PC-3 (cell line): ENCODE data around the gene SMG7. TPM values are rescaled to one million over a fixed set of nuclear protein-coding genes. Genes with fewer than 3 reads are reported as not detected.

Experiments
- ATAC-seq: fragments of 200-7000 bp; cut with Tn5 transposase; 2 replicates; pipeline ENCODE4 v1.9.1; 2020; ENCODE audit warnings: mild to moderate bottlenecking, moderate library complexity
- BruUV-seq: library from RNA; stranded (reverse); fragments of 400-500 nt; replicated peaks from 2 replicates; lab custom pipeline; 2021; lab: Mats Ljungman, UMichigan
- CTCF ChIA-PET: fragments of 300-600 bp; sonication (Branson Sonifier 250); formaldehyde crosslinking; loops from one replicate; lab custom pipeline; 2022; ENCODE audit warnings: antibody characterized with exemption; lab: Charles Lee
- POLR2A ChIA-PET: fragments of 300-600 bp; sonication (Branson Sonifier 250); formaldehyde crosslinking; loops from one replicate; lab custom pipeline; 2022; ENCODE audit warnings: antibody characterized with exemption; ENCODE audit not compliant: unreplicated experiment; lab: Charles Lee
- DNase-seq: peaks from one replicate; pipeline ENCODE4 v3.0.0-alpha.2; 2015
- H2AFZ ChIP-seq: fragments of 300-600 bp; sonication (generic); 2 replicates; pipeline ENCODE4 v1.6.0; 2016; ENCODE audit warnings: antibody characterized with exemption, low read length
- H3F3A ChIP-seq: fragments of 300-600 bp; sonication (generic); one replicate; pipeline ENCODE4 v1.6.0; 2017; ENCODE audit warnings: antibody characterized with exemption, low read length, control low read depth, mild to moderate bottlenecking; ENCODE audit not compliant: unreplicated experiment
- H3K27ac ChIP-seq: fragments of 300-600 bp; sonication (generic); 2 replicates; pipeline ENCODE4 v1.5.1; 2016; ENCODE audit warnings: mild to moderate bottlenecking, low read length
- H3K27me3 ChIP-seq: fragments of 300-600 bp; sonication (generic); 2 replicates; pipeline ENCODE4 v1.6.1; 2016; ENCODE audit warnings: low read length, mixed read lengths
- H3K36me3 ChIP-seq: fragments of 300-600 bp; sonication (generic); 2 replicates; pipeline ENCODE4 v1.6.1; 2016; ENCODE audit warnings: low read depth, mixed run types, low read length, mixed read lengths
- H3K4me1 ChIP-seq: fragments of 300-600 bp; sonication (generic); 2 replicates; pipeline ENCODE4 v1.5.1; 2016; ENCODE audit warnings: low read length; ENCODE audit not compliant: insufficient read depth
- H3K4me2 ChIP-seq: fragments of 300-600 bp; sonication (generic); 2 replicates; pipeline ENCODE4 v1.6.0; 2016; ENCODE audit warnings: low read length
- H3K4me3 ChIP-seq: fragments of 300-600 bp; sonication (generic); 2 replicates; pipeline ENCODE4 v1.5.1; 2016; ENCODE audit warnings: mild to moderate bottlenecking, low read length, mixed read lengths
- H3K79me2 ChIP-seq: fragments of 300-600 bp; sonication (generic); 2 replicates; pipeline ENCODE4 v1.6.1; 2017; ENCODE audit warnings: low read length, mixed read lengths
- H3K9ac ChIP-seq: fragments of 300-600 bp; sonication (generic); 2 replicates; pipeline ENCODE4 v1.6.0; 2016; ENCODE audit warnings: mild to moderate bottlenecking, low read length
- H3K9me2 ChIP-seq: fragments of 300-600 bp; sonication (generic); replicated peaks from 2 replicates; pipeline ENCODE4 v1.6.1; 2016; ENCODE audit warnings: mixed run types, low read length, mixed read lengths
- H3K9me3 ChIP-seq: fragments of 300-600 bp; sonication (generic); 2 replicates; pipeline ENCODE4 v1.6.1; 2016; ENCODE audit warnings: low read length, mixed read lengths
- H4K20me1 ChIP-seq: fragments of 300-600 bp; sonication (generic); 2 replicates; pipeline ENCODE4 v1.6.1; 2016; ENCODE audit warnings: low read length, mixed read lengths
- CTCF ChIP-seq: fragments of 300-600 bp; sonication (generic); conservative IDR thresholded peaks from 2 replicates; pipeline ENCODE4 v1.5.1; 2017; ENCODE audit warnings: antibody characterized with exemption, low read depth, mild to moderate bottlenecking, low read length
- EZH2 ChIP-seq: fragments of 300-600 bp; sonication (generic); IDR thresholded peaks from one replicate; pipeline ENCODE4 v1.6.1; 2017; ENCODE audit warnings: antibody characterized with exemption, mild to moderate bottlenecking, low read length; ENCODE audit not compliant: unreplicated experiment
- EZH2phosphoT487 ChIP-seq: fragments of 300-600 bp; sonication (generic); IDR thresholded peaks from 2 replicates; pipeline ENCODE4 v1.6.1; 2018; ENCODE audit warnings: mild to moderate bottlenecking, antibody characterized with exemption, low read length, borderline replicate concordance
- intact Hi-C: fragments of 100-400 bp; cut with micrococcal nuclease; formaldehyde crosslinking; loops from 2 replicates; pipeline ENCODE4 v1.9.0; 2023
- total RNA-seq: library from RNA; depleted of rRNA; stranded (reverse); fragments of >200 nt; gene quantifications from 2 replicates; pipeline ENCODE4 v1.2.3, GENCODE V29; 2014

Gene SMG7
- total RNA-seq, 1 experiment from 2014 or later = 25.5 TPM

GRCh38 chr1:183457449-183457848 is 14.8 kb upstream of the SMG7 start:
- Histone ChIP-seq H3K9me3 (no peaks in the 10 kb centered on the region), H3K9me2 (no peaks in the 10 kb centered on the region), H4K20me1 (no peaks in the 10 kb centered on the region), H3K27ac (no peak overlapping the region), H3F3A (peaks cover 3% of the 10 kb centered on the region), H3K4me1 (peaks cover 40% of the 10 kb centered on the region), H3K4me2 (no peak overlapping the region), H3K27me3 (no peaks in the 10 kb centered on the region), H3K36me3 (no peaks in the 10 kb centered on the region), H3K4me3 (no peak overlapping the region), H2AFZ (no peak overlapping the region), H3K79me2 (no peaks in the 10 kb centered on the region), H3K9ac (no peak overlapping the region)
- ChIA-PET CTCF (no interaction called here), POLR2A (no interaction called here)
- BruUV-seq = no TSS peak
- intact Hi-C loops = no loop called here
- TF ChIP-seq EZH2phosphoT487 (no peak), CTCF (no peak), EZH2 (no peak)
- DNase-seq (no peak), ATAC-seq (no peak)

- no TSS peak for BruUV-seq
- no peak overlapping the region for H2AFZ ChIP-seq
- CTCF ChIA-PET = no interaction called here
- H3K27me3 ChIP-seq = no peaks in the 10 kb centered on the region
- TF ChIP-seq CTCF = no peak
- no peak for TF ChIP-seq EZH2
- no peak for TF ChIP-seq EZH2phosphoT487
- DNase-seq (no peak), ATAC-seq (no peak)
- no peak overlapping the region for H3K9ac ChIP-seq
- no peaks in the 10 kb centered on the region for H3K79me2 ChIP-seq
- POLR2A ChIA-PET = interaction anchor here (0.7 kb wide), 1 partner anchor 16 kb away, joined by 9 read pairs; no protein-coding TSS in a partner anchor
- intact Hi-C loops = no loop called here
- H3K4me1 ChIP-seq = peaks cover 22% of the 10 kb centered on the region
- no peak overlapping the region for H3K4me2 ChIP-seq
- no peaks in the 10 kb centered on the region for H3K9me2 ChIP-seq
- H3F3A ChIP-seq = no peaks in the 10 kb centered on the region
- peak overlapping the region; percentile 52; the same call in 1 of the 2 replicates for H3K27ac ChIP-seq
- no peaks in the 10 kb centered on the region for H3K36me3 ChIP-seq
- H4K20me1 ChIP-seq = no peaks in the 10 kb centered on the region
- H3K4me3 ChIP-seq = no peak overlapping the region
- no peaks in the 10 kb centered on the region for H3K9me3 ChIP-seq
These were observed 11.7 kb upstream of the SMG7 start for GRCh38 chr1:183460596-183460995.

DNA sequence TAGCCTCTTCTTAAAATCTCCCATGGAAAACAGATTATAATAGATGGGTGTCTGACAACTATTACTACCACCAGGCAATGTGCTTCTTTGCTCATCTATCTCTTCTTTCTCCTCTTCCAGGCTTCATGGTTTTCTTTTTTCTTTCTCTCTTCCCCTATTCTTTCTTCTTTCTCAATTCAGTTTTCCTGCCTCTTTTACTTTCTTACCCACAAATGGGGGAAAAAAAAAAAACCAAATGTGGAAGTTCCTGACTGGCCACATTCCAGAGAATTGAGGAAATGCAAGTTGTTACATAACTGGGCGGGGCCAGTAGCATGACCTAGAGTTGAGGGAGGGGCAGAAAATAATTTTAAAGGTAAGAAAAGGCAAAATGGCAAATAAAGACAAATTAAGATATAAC is 10.9 kb upstream of the SMG7 start:
- Histone ChIP-seq H3K79me2 (no peaks in the 10 kb centered on the region), H3K27ac (peak overlapping the region; percentile 52), H3K36me3 (no peaks in the 10 kb centered on the region), H3K4me2 (peak overlapping the region; percentile 66), H2AFZ (peak overlapping the region; percentile 43), H3K27me3 (no peaks in the 10 kb centered on the region), H3K9me2 (no peaks in the 10 kb centered on the region), H3F3A (no peaks in the 10 kb centered on the region), H3K9ac (no peak overlapping the region), H4K20me1 (no peaks in the 10 kb centered on the region), H3K9me3 (no peaks in the 10 kb centered on the region), H3K4me3 (peak overlapping the region; percentile 20; the same call in 1 of the 2 replicates), H3K4me1 (peaks cover 22% of the 10 kb centered on the region)
- no peak for TF ChIP-seq EZH2
- TF ChIP-seq EZH2phosphoT487 = no peak
- no peak for TF ChIP-seq CTCF
- no peak for ATAC-seq
- no TSS peak for BruUV-seq
- peak; percentile 86 for DNase-seq
- intact Hi-C loops = no loop called here
- ChIA-PET POLR2A (no interaction called here), CTCF (no interaction called here)
